ENCODE measurements around the gene SLC5A10. TPM values are rescaled to one million over a fixed set of nuclear protein-coding genes. Genes with fewer than 3 reads are reported as not detected.

The SLC5A10 gene
- polyA plus RNA-seq, 1 of the 3 experiments (the other 2 are of a cell fraction) = not detected

GRCh38 chr17:19015428-19015827, 63.5 kb downstream of the SLC5A10 start:
- H3K9ac ChIP-seq = no peak overlapping the region
- no peaks in the 10 kb centered on the region for H3K27me3 ChIP-seq (ENCODE audit: insufficient read depth)
- POLR2A ChIA-PET = no interaction called here
- no peak overlapping the region for H3K4me2 ChIP-seq
- H3K27ac ChIP-seq (ENCODE audit: low read depth in 2 of 2, low read length in 1 of 2) = no peak overlapping the region
- H3K9me3 ChIP-seq = no peaks in the 10 kb centered on the region
- DNase-seq = no peak
- no peaks in the 10 kb centered on the region; a peak in 1 of 4 replicates for H3K4me1 ChIP-seq (ENCODE audit: control insufficient read depth in 1 of 2, insufficient read depth in 2 of 2, low read depth in 1 of 2, low read length in 1 of 2)
- H4K20me1 ChIP-seq (ENCODE audit: insufficient read depth) = no peaks in the 10 kb centered on the region
- no peak overlapping the region for H3K4me3 ChIP-seq (ENCODE audit: low read depth in 2 of 2, low read length in 1 of 2)
- TF ChIP-seq POLR2AphosphoS5 (IDR thresholded peaks at IDR 0.05; ENCODE audit: low read depth, low read length) (no peak), MXI1 (IDR thresholded peaks at IDR 0.05; ENCODE audit: low read depth, low read length) (no peak), RCOR1 (IDR thresholded peaks at IDR 0.05; ENCODE audit: low read length) (no peak), MAX (IDR thresholded peaks at IDR 0.05; ENCODE audit: low read depth) (no peak), JUND (IDR thresholded peaks at IDR 0.05) (no peak), MEF2A (IDR thresholded peaks at IDR 0.05; ENCODE audit: borderline replicate concordance, low read depth) (no peak), ELF1 (IDR thresholded peaks at IDR 0.05) (no peak), ZBTB33 (IDR thresholded peaks at IDR 0.05; ENCODE audit: borderline replicate concordance, low read depth) (no peak), REST (IDR thresholded peaks at IDR 0.05; ENCODE audit: low read depth, low read length) (no peak), TEAD4 (IDR thresholded peaks at IDR 0.05; ENCODE audit: borderline replicate concordance, insufficient read depth) (no peak), NRF1 (IDR thresholded peaks at IDR 0.05; ENCODE audit: low read depth, low read length) (no peak), SIN3A (IDR thresholded peaks at IDR 0.05; ENCODE audit: borderline replicate concordance, low read depth, low read length) (no peak)
- TF ChIP-seq, protein P1, sequence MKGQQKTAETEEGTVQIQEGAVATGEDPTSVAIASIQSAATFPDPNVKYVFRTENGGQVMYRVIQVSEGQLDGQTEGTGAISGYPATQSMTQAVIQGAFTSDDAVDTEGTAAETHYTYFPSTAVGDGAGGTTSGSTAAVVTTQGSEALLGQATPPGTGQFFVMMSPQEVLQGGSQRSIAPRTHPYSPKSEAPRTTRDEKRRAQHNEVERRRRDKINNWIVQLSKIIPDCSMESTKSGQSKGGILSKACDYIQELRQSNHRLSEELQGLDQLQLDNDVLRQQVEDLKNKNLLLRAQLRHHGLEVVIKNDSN (IDR thresholded peaks at IDR 0.05; ENCODE audit: borderline replicate concordance, low read depth) = no peak
- TF ChIP-seq, protein P2, sequence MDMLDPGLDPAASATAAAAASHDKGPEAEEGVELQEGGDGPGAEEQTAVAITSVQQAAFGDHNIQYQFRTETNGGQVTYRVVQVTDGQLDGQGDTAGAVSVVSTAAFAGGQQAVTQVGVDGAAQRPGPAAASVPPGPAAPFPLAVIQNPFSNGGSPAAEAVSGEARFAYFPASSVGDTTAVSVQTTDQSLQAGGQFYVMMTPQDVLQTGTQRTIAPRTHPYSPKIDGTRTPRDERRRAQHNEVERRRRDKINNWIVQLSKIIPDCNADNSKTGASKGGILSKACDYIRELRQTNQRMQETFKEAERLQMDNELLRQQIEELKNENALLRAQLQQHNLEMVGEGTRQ (IDR thresholded peaks at IDR 0.05; ENCODE audit: borderline replicate concordance, low read depth, low read length) = no peak
- CTCF ChIA-PET = interaction anchor here (2.0 kb wide), 1 partner anchor 55 kb away, joined by 8 read pairs; no protein-coding TSS in a partner anchor
- no peaks in the 10 kb centered on the region for H3K79me2 ChIP-seq (ENCODE audit: insufficient read depth)
- 75% methylated on average over 7 of the region's 7 CpGs for WGBS (ENCODE audit: low lambda C conversion rate)
- H3F3A ChIP-seq (replicated peaks; ENCODE audit: insufficient read depth) = no peaks in the 10 kb centered on the region
- H2AFZ ChIP-seq (ENCODE audit: low read depth) = no peak overlapping the region
- H3K36me3 ChIP-seq (replicated peaks in 1 of 2; ENCODE audit: control insufficient read depth in 1 of 2, insufficient read depth in 2 of 2, low read length in 1 of 2) = no peaks in the 10 kb centered on the region
- H3K9me2 ChIP-seq = no peaks in the 10 kb centered on the region
